ENCODE measurements around the gene OTUD7B.
"Not testable (repeated sequence)": the region's sequence is repeated elsewhere in the genome, so short reads cannot be mapped to it uniquely, and the experiment has no call there.

The OTUD7B gene

DNA sequence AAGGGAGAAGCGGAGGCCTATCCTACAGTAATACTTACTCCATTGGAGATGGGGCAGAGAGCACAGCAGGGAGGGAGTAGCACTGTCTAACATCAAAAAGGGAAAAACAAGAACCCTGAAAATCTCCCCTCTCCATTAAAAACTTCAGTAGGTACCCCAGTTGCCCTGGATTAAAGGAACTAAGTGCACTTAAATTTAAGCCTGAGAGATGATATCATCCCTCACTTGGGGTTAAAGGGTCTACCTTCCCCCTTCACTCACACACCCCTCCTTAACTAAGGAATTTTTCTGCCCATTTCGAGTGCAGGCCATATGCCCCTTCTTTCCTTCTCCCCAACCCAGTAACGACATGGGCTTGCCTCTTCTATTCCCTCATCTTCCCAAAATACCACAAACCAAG, 70.1 kb downstream of the OTUD7B start:
- TF ChIP-seq, protein P1, sequence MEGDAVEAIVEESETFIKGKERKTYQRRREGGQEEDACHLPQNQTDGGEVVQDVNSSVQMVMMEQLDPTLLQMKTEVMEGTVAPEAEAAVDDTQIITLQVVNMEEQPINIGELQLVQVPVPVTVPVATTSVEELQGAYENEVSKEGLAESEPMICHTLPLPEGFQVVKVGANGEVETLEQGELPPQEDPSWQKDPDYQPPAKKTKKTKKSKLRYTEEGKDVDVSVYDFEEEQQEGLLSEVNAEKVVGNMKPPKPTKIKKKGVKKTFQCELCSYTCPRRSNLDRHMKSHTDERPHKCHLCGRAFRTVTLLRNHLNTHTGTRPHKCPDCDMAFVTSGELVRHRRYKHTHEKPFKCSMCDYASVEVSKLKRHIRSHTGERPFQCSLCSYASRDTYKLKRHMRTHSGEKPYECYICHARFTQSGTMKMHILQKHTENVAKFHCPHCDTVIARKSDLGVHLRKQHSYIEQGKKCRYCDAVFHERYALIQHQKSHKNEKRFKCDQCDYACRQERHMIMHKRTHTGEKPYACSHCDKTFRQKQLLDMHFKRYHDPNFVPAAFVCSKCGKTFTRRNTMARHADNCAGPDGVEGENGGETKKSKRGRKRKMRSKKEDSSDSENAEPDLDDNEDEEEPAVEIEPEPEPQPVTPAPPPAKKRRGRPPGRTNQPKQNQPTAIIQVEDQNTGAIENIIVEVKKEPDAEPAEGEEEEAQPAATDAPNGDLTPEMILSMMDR (conservative IDR thresholded peaks at IDR 0.05; ENCODE audit: low read depth, low read length) = no peak
- no peak overlapping the region for H3K4me3 ChIP-seq (ENCODE audit: low read depth, low read length)
- DNase-seq (ENCODE audit: low read depth) = no peak

DNA sequence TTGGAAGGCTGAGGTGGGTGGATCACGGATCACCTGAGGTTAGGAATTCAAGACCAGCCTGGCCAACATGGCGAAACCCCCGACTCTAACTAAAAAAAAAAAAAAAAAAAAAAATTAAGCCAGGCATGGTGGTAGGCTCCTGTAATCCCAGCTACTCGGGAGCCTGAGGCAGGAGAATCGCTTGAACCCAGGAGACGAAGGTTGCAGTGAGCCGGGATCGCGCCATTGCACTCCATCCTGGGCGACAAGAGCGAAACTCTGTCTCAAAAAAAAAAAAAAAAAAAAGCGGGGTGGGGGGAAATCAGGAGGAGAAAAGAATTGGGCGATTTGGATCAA, 71.9 kb downstream of the OTUD7B start:
- not testable (repeated sequence) for H3K4me3 ChIP-seq (ENCODE audit: low read depth, low read length); DNase-seq (ENCODE audit: low read depth)

DNA sequence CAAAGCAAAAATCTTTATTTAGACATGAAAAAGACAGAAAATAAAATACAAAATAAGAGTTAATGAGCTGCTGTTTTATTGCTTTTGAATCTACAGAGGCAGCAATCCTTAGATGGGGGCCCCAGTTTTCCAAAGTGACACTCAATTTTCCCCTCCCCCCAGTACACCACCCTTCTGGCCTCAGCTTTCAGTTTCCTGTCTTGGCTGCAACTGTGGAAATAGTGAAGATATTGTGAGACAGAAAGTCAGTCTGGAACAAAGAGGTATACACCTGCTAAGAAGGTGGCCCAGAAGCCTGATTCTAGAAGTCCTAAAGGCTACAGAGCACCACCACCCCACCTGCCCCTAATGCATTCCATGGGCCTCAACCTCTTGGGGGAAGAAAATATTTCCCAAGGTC, 72.8 kb downstream of the OTUD7B start:
- H3K4me3 ChIP-seq (ENCODE audit: low read depth, low read length) = no peak overlapping the region
- peak; percentile 12 for DNase-seq (ENCODE audit: low read depth)
- TF ChIP-seq, protein P1 (conservative IDR thresholded peaks at IDR 0.05; ENCODE audit: low read depth, low read length) = no peak

DNA sequence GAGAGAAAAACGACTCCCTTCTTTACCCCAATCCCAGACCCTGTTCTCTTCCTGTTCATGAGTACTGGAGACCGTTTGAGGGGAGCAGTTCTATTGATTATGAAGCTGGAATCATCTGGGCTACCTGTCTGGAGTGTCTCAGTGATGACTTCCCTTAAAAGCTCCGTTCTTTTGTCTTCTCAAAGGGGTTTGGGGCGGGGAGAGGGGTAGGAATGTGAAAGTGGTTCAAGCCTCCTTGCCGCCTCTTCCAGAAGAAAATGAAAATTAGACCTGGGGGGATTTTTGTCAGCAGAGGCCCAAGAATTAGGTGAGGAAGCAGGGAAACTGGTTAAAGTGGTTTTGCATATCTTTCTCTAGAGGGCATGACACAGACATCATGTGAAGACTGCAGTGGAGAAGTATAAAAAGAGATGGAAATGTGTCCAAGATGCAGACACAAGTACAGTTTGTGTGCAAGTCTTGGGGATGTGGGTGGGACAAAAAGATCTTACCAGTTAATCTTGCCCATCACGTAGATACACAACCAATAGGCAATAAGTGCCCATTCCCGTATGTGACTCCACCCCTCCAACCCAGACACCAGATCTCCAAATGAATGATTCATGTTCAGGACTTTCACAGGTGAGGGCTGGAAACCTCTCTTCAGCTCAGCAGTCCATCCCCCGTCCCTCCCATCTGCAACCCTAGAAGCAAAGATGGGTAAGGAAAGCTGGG, 73.4 kb downstream of the OTUD7B start:
- H3K4me3 ChIP-seq (ENCODE audit: low read depth, low read length) = peak overlapping the region; percentile 72
- TF ChIP-seq, protein P1 (conservative IDR thresholded peaks at IDR 0.05; ENCODE audit: low read depth, low read length) = peak; percentile 26

DNA sequence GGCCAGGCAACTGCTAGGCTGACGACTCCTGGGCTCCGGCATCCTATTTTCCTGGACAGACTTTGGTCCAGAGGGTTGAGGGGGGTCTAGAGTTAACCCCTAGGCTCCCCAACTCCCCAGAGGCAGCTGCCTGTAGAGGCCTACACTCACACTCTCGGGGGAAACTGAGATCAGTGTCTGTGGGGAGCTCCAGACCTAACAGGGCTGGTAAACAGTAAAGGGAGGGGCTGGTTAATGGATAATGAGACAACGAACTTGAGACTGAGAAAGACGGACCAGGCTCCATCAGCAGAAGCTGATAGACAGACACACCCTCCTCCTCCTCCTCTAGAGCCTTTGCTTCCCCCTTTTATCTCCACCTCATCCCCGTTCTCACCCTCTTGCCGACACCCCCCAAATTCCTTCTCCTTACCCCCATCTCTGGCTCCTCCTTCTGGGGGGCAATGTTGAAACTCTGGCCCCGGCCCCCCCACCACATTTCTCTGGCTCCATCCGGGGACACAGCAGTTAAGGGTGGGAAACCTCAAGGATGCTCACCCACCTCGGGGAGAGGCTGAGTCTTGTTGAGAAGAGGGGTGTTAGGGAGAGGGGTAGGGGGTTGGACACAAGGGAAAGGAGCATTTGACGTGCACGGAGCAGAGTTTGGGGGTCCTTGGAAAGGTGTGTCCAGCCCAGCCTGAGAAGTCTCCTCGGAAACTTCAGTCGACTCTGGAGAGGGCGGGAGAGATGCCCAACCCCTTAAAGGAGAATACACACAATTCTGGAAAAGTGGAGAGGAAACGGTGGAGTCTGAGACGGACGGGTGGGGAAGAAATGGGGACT, 74.1 kb downstream of the OTUD7B start, which contains the start of gene MTMR11:
MTMR11 (minus strand) TSS at position 710 of the 822 bp plus-strand sequence; CDS start at position 478, 232 bp downstream.
- peak; percentile 50 for DNase-seq (ENCODE audit: low read depth)
- TF ChIP-seq, protein P1 (conservative IDR thresholded peaks at IDR 0.05; ENCODE audit: low read depth, low read length) = no peak
- H3K4me3 ChIP-seq (ENCODE audit: low read depth, low read length) = peak within 1 kb of the TSS; percentile 72

More for the DNA sequence above, 73.4 kb downstream of the OTUD7B start:
- peak; percentile 80 for DNase-seq (ENCODE audit: low read depth)

DNA sequence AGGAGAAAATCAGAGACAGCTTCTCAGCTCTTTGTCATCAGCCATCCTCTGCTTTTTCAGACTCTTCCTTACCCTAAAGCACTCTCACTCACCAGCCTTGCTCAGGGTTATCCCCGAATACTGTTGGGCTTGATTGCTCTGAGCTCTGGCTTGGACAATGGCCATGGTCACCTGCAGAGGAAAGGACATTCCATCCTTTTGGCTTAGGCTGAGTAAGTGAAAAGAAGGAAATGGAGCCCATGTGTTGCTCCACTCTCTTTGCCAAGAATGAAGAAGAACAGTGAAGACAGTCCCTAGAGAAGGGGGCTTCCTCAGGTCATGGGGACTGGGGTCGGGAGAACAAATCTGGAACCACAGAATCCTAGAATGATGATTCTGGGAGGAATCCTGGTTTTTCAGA, 76.2 kb downstream of the OTUD7B start:
- TF ChIP-seq, protein P1 (conservative IDR thresholded peaks at IDR 0.05; ENCODE audit: low read depth, low read length) = no peak
- H3K4me3 ChIP-seq (ENCODE audit: low read depth, low read length) = no peak overlapping the region
- no peak for DNase-seq (ENCODE audit: low read depth)

DNA sequence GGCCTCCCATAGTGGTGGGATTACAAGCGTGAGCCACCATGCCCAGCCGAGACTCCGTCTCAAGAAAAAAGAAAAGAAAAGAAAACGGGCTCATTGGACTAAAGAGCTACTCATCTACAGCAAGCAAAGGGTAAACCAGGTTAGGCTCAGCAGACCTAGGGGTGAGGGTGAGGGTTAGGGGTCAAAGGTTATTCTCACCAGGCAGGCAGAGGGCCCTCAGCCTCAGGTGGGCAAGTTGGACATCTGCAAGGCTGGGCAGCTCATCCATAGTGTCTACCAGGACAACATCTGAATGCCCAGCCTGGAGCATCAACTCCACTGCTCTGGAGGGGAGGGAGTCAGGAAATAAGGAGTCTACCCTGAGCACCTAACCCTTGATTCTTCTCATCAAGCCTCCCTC, 77.3 kb downstream of the OTUD7B start:
- DNase-seq (ENCODE audit: low read depth) = no peak

More for the DNA sequence above, 77.3 kb downstream of the OTUD7B start:
- TF ChIP-seq, protein P1 (conservative IDR thresholded peaks at IDR 0.05; ENCODE audit: low read depth, low read length) = no peak
- H3K4me3 ChIP-seq (ENCODE audit: low read depth, low read length) = no peak overlapping the region

Data from choroid plexus epithelial cell (primary cell).